K562 (cell line): ENCODE results near the gene TTC23L. TPM values are rescaled to one million over a fixed set of nuclear protein-coding genes. Genes with fewer than 3 reads are reported as not detected.

Experiments used
- ARID2 ChIP-seq: fragments of 450-650 bp; IDR thresholded peaks from 2 replicates; pipeline ENCODE4 v1.6.1; 2017; ENCODE audit warnings: antibody characterized with exemption, mild to moderate bottlenecking
- CBFA2T3 ChIP-seq: fragments of 450-650 bp; IDR thresholded peaks from 2 replicates; pipeline ENCODE4 v1.6.1; 2017
- EWSR1 ChIP-seq: fragments of 450-650 bp; IDR thresholded peaks from 2 replicates; pipeline ENCODE4 v1.6.1; 2018; ENCODE audit warnings: borderline replicate concordance, mild to moderate bottlenecking, low read depth, moderate library complexity; ENCODE audit not compliant: partially characterized antibody
- FOXK1 ChIP-seq: sonication (generic); formaldehyde crosslinking; IDR thresholded peaks from 2 replicates; pipeline ENCODE4 v1.8.0; 2022; ENCODE audit warnings: missing genetic modification reagents, mild to moderate bottlenecking, borderline replicate concordance
- GTF2A2 ChIP-seq: IDR thresholded peaks from 2 replicates; pipeline ENCODE4 v1.6.1; 2016; ENCODE audit warnings: mild to moderate bottlenecking, missing genetic modification characterization, missing compliant biosample characterization
- HDAC1 ChIP-seq, 2 experiments: fragments of 450-650 bp; IDR thresholded peaks; 2 replicates each; pipeline ENCODE4 v1.6.1; 2016 to 2017; ENCODE audit warnings: inconsistent platforms in 1 of 2, mild to moderate bottlenecking in 1 of 2, moderate library complexity in 1 of 2
- HOXB6 ChIP-seq: fragments of 250-450 bp; sonication (Bioruptor Pico); IDR thresholded peaks from 2 replicates; pipeline ENCODE4 v1.5.1; 2022; ENCODE audit warnings: mild to moderate bottlenecking, borderline replicate concordance
- MCM7 ChIP-seq, 2 experiments: fragments of 450-650 bp; IDR thresholded peaks; 2 replicates each; pipeline ENCODE4 v1.6.1; 2016 to 2018
- POLR3G ChIP-seq: IDR thresholded peaks from 2 replicates; pipeline ENCODE4 v1.6.1; 2011; ENCODE audit not compliant: insufficient read length, insufficient replicate concordance; ENCODE audit errors: extremely low read depth
- PPARD ChIP-seq: fragments of 250-450 bp; sonication (Bioruptor Pico); IDR thresholded peaks from 2 replicates; pipeline ENCODE4 v1.8.0; 2022; ENCODE audit warnings: inconsistent platforms, mild to moderate bottlenecking, moderate library complexity
- RNF2 ChIP-seq: sonication (generic); IDR thresholded peaks from 2 replicates; pipeline ENCODE4 v1.6.1; 2016
- SIX5 ChIP-seq, 2 experiments: IDR thresholded peaks; 2 replicates each; pipeline ENCODE4 v1.6.1; 2011; ENCODE audit warnings: low read length in 2 of 2, borderline replicate concordance in 1 of 2, low read depth in 1 of 2, mild to moderate bottlenecking in 1 of 2, moderate library complexity in 1 of 2; ENCODE audit not compliant: insufficient read depth in 1 of 2
- ZFP30 ChIP-seq: fragments of 250-450 bp; sonication (Bioruptor Pico); IDR thresholded peaks from 2 replicates; pipeline ENCODE4 v1.8.0; 2022; ENCODE audit warnings: moderate library complexity, mild to moderate bottlenecking, inconsistent platforms, borderline replicate concordance
- ZNF316 ChIP-seq: fragments of 450-650 bp; IDR thresholded peaks from 2 replicates; pipeline ENCODE4 v1.6.1; 2016
- ZNF445 ChIP-seq: fragments of 250-450 bp; sonication (Bioruptor Pico); IDR thresholded peaks from 2 replicates; pipeline ENCODE4 v1.4.0; 2020; ENCODE audit warnings: low read depth, mild to moderate bottlenecking, moderate library complexity
- polyA plus RNA-seq, 8 experiments: library from polyadenylated mRNA; depleted of rRNA in 4 of 8; stranded (reverse) in 5 of 8; unstranded in 3 of 8; fragments of >200 nt; fragmentation: Nextera tagmentation in 2 of 8; fragmentation: Illumina TruSeq in 1 of 8; extraction: Ambion mirVana in 2 of 8; extraction: Trizol in 1 of 8; gene quantifications; 2 replicates each; pipeline versions ENCODE4 v1.2.1 to v1.2.3, GENCODE V29; 2011 to 2014; ENCODE audit warnings: inconsistent platforms in 1 of 8, missing spikeins in 1 of 8
- total RNA-seq, 7 experiments: library from RNA; depleted of rRNA in 6 of 7; stranded (reverse); fragments of >200 nt in 6 of 7; fragmentation: Illumina TruSeq in 2 of 7; extraction: Trizol in 2 of 7; gene quantifications; 2 replicates each; pipeline versions ENCODE4 v1.2.1 to v1.2.3, GENCODE V29; 2011 to 2021; ENCODE audit warnings: low replicate concordance in 1 of 7
- TF ChIP-seq, protein P1 (sequence below): sonication (generic); formaldehyde crosslinking; IDR thresholded peaks from 2 replicates; pipeline ENCODE4 v1.8.1; 2023; ENCODE audit warnings: missing genetic modification reagents, mild to moderate bottlenecking, borderline replicate concordance
- TF ChIP-seq, protein P2 (sequence below), 2 experiments: IDR thresholded peaks; 2 replicates each; pipeline ENCODE4 v1.6.1; 2011; ENCODE audit warnings: borderline replicate concordance in 1 of 2, control low read depth in 1 of 2, low read depth in 1 of 2, low read length in 1 of 2, mild to moderate bottlenecking in 1 of 2, mixed read lengths in 1 of 2, moderate library complexity in 1 of 2; ENCODE audit not compliant: insufficient read depth in 1 of 2, insufficient read length in 1 of 2, poor library complexity in 1 of 2, severe bottlenecking in 1 of 2; ENCODE audit errors: extremely low read depth in 1 of 2
- TF ChIP-seq, protein P3 (sequence below): fragments of 250-450 bp; sonication (Bioruptor Pico); IDR thresholded peaks from 2 replicates; pipeline ENCODE4 v1.5.1; 2021; ENCODE audit warnings: mild to moderate bottlenecking

Gene TTC23L
- total and polyA plus RNA-seq, 9 of the 15 experiments (the other 6 are each of a cell fraction or from before 2014, with no cell fraction given) = 0.03 to 0.32 (median 0.14) TPM; not detected in 2

DNA sequence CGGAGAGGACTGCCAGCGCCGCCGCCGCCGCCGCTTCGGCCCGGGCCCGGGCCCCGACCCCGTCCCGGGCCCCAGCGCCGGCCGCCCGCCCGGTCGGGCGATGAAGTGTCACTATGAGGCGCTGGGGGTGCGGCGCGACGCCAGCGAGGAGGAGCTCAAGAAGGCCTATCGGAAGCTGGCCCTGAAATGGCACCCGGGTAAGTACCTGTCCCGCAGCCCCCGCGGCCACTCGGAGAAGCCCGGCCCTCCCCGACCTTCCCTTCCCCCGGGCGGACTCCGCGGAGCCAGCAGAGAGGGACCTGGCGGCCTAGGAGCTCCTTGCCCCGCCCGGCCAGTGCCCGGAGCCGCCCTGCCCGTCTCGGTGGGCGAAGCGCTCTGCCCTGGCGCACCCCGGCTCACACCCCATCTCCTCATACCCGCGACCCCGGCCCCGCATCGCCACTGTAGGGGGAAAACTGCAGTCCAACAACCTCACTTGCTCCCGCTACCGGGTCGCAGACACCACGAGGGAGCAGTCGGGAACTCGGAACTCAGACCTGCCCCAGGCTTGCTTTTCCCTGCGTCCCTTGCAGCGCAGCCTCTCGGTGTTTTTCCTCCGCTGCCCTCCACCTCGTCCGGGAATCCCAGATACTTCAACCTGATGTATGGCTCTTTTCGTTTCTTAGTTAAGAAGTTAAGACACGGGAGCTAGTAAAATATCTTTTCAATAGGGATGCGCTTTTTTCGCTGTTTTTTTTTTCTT, 90.9 kb downstream of the TTC23L start (continued):
- no peak for TF ChIP-seq ZFP30
- no peak for TF ChIP-seq GTF2A2
- TF ChIP-seq, protein P1, sequence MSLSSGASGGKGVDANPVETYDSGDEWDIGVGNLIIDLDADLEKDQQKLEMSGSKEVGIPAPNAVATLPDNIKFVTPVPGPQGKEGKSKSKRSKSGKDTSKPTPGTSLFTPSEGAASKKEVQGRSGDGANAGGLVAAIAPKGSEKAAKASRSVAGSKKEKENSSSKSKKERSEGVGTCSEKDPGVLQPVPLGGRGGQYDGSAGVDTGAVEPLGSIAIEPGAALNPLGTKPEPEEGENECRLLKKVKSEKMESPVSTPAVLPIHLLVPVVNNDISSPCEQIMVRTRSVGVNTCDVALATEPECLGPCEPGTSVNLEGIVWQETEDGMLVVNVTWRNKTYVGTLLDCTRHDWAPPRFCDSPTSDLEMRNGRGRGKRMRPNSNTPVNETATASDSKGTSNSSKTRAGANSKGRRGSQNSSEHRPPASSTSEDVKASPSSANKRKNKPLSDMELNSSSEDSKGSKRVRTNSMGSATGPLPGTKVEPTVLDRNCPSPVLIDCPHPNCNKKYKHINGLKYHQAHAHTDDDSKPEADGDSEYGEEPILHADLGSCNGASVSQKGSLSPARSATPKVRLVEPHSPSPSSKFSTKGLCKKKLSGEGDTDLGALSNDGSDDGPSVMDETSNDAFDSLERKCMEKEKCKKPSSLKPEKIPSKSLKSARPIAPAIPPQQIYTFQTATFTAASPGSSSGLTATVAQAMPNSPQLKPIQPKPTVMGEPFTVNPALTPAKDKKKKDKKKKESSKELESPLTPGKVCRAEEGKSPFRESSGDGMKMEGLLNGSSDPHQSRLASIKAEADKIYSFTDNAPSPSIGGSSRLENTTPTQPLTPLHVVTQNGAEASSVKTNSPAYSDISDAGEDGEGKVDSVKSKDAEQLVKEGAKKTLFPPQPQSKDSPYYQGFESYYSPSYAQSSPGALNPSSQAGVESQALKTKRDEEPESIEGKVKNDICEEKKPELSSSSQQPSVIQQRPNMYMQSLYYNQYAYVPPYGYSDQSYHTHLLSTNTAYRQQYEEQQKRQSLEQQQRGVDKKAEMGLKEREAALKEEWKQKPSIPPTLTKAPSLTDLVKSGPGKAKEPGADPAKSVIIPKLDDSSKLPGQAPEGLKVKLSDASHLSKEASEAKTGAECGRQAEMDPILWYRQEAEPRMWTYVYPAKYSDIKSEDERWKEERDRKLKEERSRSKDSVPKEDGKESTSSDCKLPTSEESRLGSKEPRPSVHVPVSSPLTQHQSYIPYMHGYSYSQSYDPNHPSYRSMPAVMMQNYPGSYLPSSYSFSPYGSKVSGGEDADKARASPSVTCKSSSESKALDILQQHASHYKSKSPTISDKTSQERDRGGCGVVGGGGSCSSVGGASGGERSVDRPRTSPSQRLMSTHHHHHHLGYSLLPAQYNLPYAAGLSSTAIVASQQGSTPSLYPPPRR (CRISPR knock-in tag) = no peak
- no peak for TF ChIP-seq FOXK1 (CRISPR knock-in tag)
- no peak for TF ChIP-seq PPARD
- no peak for TF ChIP-seq SIX5 (IDR thresholded peaks at IDR 0.05; ENCODE audit: borderline replicate concordance in 1 of 2, insufficient read depth in 1 of 2, low read depth in 1 of 2, low read length in 2 of 2)
- no peak for TF ChIP-seq ZNF316
- TF ChIP-seq MCM7 (IDR thresholded peaks at IDR 0.05) = no peak
- no peak for TF ChIP-seq CBFA2T3
- TF ChIP-seq RNF2 = no peak
- TF ChIP-seq, protein P2, sequence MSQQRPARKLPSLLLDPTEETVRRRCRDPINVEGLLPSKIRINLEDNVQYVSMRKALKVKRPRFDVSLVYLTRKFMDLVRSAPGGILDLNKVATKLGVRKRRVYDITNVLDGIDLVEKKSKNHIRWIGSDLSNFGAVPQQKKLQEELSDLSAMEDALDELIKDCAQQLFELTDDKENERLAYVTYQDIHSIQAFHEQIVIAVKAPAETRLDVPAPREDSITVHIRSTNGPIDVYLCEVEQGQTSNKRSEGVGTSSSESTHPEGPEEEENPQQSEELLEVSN (IDR thresholded peaks at IDR 0.05; ENCODE audit: borderline replicate concordance in 1 of 2, extremely low read depth in 1 of 2, insufficient read depth in 1 of 2, insufficient read length in 1 of 2, low read depth in 1 of 2, low read length in 1 of 2, poor library complexity in 1 of 2, severe bottlenecking in 1 of 2) = peak in 1 of 2 experiments; percentile 26
- TF ChIP-seq ZNF445 (CRISPR knock-in tag) = no peak
- no peak for TF ChIP-seq POLR3G
- 0 out of 2 replicates have a peak, but pooled peaks have one; percentile 45 for TF ChIP-seq ARID2
- TF ChIP-seq HDAC1 (IDR thresholded peaks at IDR 0.05) = peak in 1 of 2 experiments; percentile 82; a peak in 2 of 4 replicates
- no peak for TF ChIP-seq EWSR1
- TF ChIP-seq HOXB6 = no peak
- TF ChIP-seq, protein P3, sequence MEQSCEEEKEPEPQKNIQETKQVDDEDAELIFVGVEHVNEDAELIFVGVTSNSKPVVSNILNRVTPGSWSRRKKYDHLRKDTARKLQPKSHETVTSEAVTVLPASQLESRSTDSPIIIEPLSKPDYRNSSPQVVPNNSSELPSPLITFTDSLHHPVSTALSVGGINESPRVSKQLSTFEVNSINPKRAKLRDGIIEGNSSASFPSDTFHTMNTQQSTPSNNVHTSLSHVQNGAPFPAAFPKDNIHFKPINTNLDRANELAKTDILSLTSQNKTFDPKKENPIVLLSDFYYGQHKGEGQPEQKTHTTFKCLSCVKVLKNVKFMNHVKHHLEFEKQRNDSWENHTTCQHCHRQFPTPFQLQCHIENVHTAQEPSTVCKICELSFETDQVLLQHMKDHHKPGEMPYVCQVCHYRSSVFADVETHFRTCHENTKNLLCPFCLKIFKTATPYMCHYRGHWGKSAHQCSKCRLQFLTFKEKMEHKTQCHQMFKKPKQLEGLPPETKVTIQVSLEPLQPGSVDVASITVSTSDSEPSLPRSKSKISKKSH (CRISPR knock-in tag) = no peak
